ENCODE measurements around the gene SMAD1.
"Not testable (repeated sequence)": the region's sequence is repeated elsewhere in the genome, so short reads cannot be mapped to it uniquely, and the experiment has no call there.

SMAD1 gene

GRCh38 chr4:145566768-145567167, 85.1 kb downstream of the SMAD1 start:
- no peaks in the 10 kb centered on the region for H3K36me3 ChIP-seq
- no peak overlapping the region for H3K4me3 ChIP-seq (ENCODE audit: low read depth, low read length)
- no peaks in the 10 kb centered on the region for H3K4me1 ChIP-seq
- TF ChIP-seq CTCF (IDR thresholded peaks at IDR 0.05; ENCODE audit: low read depth, low read length) = no peak
- H3K9me3 ChIP-seq = no peaks in the 10 kb centered on the region
- DNase-seq = no peak
- no peaks in the 10 kb centered on the region for H3K27me3 ChIP-seq

GRCh38 chr4:145567516-145567915, 85.9 kb downstream of the SMAD1 start:
- H3K27me3 ChIP-seq = no peaks in the 10 kb centered on the region
- no peak for TF ChIP-seq CTCF (IDR thresholded peaks at IDR 0.05; ENCODE audit: low read depth, low read length)
- no peaks in the 10 kb centered on the region for H3K4me1 ChIP-seq
- H3K9me3 ChIP-seq = no peaks in the 10 kb centered on the region
- H3K4me3 ChIP-seq (ENCODE audit: low read depth, low read length) = no peak overlapping the region
- no peaks in the 10 kb centered on the region for H3K36me3 ChIP-seq
- no peak for DNase-seq

GRCh38 chr4:145574546-145574945, 92.9 kb downstream of the SMAD1 start:
- H3K9me3 ChIP-seq; H3K27me3 ChIP-seq; H3K4me3 ChIP-seq (ENCODE audit: low read depth, low read length); DNase-seq; H3K4me1 ChIP-seq; H3K36me3 ChIP-seq: not testable (repeated sequence)

- peaks cover 10% of the 10 kb centered on the region for H3K27me3 ChIP-seq
- DNase-seq = no peak
- H3K4me1 ChIP-seq = no peaks in the 10 kb centered on the region
- H3K36me3 ChIP-seq = no peaks in the 10 kb centered on the region
- no peaks in the 10 kb centered on the region for H3K9me3 ChIP-seq
- H3K4me3 ChIP-seq (ENCODE audit: low read depth, low read length) = no peak overlapping the region
- no peak for TF ChIP-seq CTCF (IDR thresholded peaks at IDR 0.05; ENCODE audit: low read depth, low read length)
Measured at GRCh38 chr4:145580906-145581305, 99.3 kb downstream of the SMAD1 start.

- no peak for DNase-seq
- Histone ChIP-seq H3K9me3 (no peaks in the 10 kb centered on the region), H3K4me1 (no peaks in the 10 kb centered on the region), H3K36me3 (no peaks in the 10 kb centered on the region), H3K4me3 (ENCODE audit: low read depth, low read length) (no peak overlapping the region), H3K27me3 (peaks cover 10% of the 10 kb centered on the region)
- TF ChIP-seq CTCF (IDR thresholded peaks at IDR 0.05; ENCODE audit: low read depth, low read length) = no peak
Measured at GRCh38 chr4:145583191-145584055, 101.8 kb downstream of the SMAD1 start.

GRCh38 chr4:145587088-145587754, 105.6 kb downstream of the SMAD1 start:
- H3K27me3 ChIP-seq = peaks cover 3% of the 10 kb centered on the region; the same call in 1 of the 2 replicates
- no peaks in the 10 kb centered on the region for H3K4me1 ChIP-seq
- H3K9me3 ChIP-seq = no peaks in the 10 kb centered on the region
- no peaks in the 10 kb centered on the region for H3K36me3 ChIP-seq
- no peak for TF ChIP-seq CTCF (IDR thresholded peaks at IDR 0.05; ENCODE audit: low read depth, low read length)
- no peak for DNase-seq
- H3K4me3 ChIP-seq (ENCODE audit: low read depth, low read length) = no peak overlapping the region

- H3K36me3 ChIP-seq; H3K4me1 ChIP-seq; DNase-seq; H3K9me3 ChIP-seq; H3K27me3 ChIP-seq; H3K4me3 ChIP-seq (ENCODE audit: low read depth, low read length): not testable (repeated sequence)
Measured at GRCh38 chr4:145589381-145589780, 107.7 kb downstream of the SMAD1 start.

Measured in BE2C (cell line).